HG03571 (cell line): Measurements from ENCODE around the gene POU4F3.

Source experiments
- ATAC-seq: cut with Tn5 transposase; IDR thresholded peaks from one replicate; pipeline ENCODE4 v1.9.1; 2021; ENCODE audit not compliant: unreplicated experiment

POU4F3 gene

DNA sequence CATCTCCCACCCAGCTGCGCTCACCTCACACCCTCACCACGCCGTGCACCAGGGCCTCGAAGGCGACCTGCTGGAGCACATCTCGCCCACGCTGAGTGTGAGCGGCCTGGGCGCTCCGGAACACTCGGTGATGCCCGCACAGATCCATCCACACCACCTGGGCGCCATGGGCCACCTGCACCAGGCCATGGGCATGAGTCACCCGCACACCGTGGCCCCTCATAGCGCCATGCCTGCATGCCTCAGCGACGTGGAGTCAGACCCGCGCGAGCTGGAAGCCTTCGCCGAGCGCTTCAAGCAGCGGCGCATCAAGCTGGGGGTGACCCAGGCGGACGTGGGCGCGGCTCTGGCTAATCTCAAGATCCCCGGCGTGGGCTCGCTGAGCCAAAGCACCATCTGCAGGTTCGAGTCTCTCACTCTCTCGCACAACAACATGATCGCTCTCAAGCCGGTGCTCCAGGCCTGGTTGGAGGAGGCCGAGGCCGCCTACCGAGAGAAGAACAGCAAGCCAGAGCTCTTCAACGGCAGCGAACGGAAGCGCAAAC lies 1.1 kb downstream of the POU4F3 start:
- ATAC-seq, result no peak

DNA sequence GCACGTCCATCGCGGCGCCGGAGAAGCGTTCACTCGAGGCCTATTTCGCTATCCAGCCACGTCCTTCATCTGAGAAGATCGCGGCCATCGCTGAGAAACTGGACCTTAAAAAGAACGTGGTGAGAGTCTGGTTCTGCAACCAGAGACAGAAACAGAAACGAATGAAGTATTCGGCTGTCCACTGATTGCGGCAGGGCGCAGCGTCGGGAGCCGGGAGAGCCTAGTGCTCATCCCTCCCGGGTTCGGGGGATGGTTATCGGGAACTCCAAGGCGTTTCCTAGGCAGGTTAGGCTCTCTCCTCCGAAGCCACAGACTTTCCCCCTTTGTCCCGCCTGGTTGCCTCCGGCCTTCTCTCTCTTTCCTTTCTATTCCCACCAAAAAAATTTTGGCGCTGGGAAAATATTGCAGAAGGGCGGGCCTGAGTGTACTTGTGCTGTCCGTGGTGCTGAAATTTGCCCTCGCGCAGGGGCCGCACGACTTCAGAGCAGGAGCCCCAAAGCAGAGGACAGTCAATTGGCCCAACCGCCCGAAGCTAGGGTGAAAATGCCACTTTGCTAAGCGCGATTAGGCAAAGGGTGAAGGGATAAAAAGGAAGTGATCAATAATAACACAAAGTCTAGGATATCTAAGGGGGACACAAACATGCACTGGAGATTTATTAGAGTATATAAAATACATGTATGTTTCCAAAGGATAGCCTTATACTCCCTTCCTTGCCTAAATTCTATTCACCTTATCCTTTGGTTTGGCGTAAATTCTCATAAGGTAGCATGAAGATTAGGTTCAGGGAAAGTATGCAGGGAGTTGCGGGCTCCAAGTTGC lies 1.8 kb downstream of the POU4F3 start:
- ATAC-seq, result no peak

DNA sequence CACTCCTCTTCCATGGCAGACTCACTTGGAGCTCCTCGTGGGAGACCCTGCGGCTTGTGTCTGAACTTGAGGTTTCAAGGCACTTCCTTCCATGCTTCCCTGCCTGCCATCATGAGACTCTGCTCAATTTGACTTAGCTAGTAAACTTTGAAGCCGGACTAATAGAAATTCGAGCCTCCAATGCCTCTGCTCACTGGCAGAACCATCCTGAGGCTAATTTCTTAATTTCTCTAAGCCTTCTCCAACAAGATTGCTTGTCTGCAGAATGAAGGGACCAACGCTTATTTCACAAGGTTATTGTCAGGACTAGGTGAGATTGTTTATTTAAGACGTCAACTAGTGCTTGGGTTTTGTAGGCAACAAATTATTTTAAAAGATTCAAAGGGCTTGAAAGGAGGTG lies 3.2 kb downstream of the POU4F3 start:
- no peak for ATAC-seq

DNA sequence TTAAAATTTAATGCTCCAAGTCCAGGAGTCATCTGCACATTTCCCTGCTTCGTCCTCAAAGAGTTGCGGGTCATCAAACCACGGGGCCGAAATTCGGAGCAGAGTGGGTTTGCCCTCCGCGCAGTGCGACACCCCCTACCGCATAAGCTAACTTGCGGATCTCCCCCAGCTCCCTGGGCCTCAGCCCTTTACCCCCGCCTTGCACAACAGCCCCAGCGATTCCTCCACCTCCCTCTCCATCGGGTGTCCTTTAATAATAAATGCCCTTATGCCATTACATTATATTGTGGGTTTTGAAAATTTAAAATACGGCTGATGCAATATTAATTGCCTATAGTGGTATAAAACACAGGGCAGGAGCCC lies 3.9 kb downstream of the POU4F3 start:
- ATAC-seq, result no peak

DNA sequence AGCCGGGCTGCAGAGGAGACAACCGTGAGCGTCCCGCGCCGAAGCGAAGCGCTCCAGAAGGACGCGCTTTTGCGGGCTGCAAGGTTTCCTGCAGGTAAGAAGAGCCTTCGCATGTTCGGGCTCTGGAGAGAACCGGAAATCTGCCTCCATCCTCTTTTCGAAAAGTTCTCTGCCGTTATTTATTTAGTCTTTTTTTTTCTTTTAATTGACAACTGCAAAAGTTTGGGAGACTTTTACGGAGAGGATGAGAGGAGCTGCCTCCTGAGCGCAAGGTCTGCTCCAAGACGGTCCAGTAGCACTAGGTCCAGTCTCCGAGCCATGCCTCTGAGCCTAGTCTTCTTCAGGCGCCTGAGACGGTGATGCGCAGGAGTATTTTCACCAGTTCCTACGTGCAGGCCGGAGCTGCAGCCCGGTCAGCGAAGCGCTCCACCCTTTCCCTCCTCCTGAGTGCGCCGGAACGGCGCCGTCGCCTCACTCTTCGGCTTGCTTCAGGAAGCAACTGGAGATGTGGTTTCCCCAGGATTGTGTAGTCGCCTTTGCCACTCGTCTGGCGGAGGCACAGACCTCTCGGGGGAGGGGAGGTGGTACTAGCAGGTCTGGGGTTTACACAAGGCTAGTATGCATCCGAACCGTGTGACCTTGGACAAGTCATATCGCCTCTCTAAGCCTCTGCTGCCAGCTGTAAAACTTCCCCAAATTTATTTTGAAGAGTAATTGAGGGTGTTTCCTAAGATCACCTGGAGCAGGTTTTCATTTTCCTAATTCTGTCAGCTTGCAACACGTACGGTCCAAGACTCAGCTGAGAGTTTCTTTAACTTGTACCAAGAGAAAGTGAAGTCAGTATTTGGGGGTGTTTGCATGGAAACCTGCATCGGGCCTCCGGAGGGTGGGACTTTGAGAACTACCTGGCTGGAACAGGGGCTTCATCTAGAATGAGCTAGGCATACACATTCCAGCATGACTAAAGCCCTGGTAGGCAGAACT lies 4.5 kb downstream of the POU4F3 start:
- no peak for ATAC-seq

DNA sequence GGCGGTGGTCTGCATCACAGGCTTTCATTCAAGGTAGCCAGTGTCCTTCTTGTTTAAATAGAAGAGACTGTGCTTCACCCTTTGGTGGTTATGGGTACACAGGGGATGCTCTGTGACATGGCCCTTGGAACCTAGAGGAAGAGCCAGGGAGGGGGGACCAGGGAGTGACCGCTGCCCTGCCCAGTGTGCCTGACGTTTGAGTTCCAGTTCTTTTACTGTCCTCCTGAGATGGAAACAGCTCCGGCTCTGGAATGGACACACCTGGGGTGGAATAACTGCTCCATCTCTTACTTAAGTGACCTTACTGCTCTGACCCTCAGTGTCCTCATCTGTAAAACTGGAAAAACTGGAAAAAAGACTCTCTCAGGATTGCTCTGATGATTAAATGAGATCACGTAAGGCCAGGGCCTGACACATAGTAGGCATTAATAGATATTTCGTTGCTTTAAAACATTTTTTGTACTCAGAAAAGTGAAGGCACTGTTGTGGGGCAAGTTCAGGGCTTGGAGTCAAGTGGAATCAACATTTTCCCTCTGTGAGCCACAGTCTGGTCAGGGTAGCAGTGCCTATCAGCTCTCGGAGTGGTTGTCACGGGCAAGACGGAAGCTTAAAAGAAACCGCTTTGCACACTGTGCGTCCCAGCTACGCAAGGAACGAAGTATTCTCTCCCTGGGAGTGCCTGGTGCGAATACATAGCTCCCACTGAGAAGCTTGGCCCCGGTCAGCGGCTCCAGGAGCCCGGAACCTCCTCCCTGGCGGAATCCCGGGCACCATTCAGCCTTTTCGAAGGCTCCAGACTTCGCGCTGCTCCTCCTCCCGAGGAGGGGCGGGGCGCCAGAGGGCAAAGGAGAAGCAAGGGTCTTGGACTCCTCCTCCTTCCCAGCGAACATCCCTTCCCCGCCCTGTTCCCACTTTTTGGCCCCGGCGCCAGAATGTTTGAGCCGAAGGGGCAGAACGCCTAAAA lies 5.8 kb downstream of the POU4F3 start:
- no peak for ATAC-seq

DNA sequence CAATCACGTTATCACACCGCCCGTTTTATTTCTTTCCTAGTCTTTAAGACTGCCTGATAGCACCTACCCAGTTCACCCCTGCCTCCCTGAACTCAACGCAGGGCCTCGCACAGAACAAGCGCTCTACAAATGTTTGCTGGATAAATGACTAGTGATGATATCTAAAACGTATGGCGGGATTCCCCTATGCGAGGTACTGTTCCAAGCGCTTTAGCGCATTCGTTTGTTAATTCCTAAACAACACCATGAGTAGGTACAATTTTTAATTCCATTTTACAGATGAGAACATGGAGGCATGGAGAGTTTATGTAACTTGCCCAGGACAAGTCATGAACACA lies 6.6 kb downstream of the POU4F3 start:
- ATAC-seq, result no peak

DNA sequence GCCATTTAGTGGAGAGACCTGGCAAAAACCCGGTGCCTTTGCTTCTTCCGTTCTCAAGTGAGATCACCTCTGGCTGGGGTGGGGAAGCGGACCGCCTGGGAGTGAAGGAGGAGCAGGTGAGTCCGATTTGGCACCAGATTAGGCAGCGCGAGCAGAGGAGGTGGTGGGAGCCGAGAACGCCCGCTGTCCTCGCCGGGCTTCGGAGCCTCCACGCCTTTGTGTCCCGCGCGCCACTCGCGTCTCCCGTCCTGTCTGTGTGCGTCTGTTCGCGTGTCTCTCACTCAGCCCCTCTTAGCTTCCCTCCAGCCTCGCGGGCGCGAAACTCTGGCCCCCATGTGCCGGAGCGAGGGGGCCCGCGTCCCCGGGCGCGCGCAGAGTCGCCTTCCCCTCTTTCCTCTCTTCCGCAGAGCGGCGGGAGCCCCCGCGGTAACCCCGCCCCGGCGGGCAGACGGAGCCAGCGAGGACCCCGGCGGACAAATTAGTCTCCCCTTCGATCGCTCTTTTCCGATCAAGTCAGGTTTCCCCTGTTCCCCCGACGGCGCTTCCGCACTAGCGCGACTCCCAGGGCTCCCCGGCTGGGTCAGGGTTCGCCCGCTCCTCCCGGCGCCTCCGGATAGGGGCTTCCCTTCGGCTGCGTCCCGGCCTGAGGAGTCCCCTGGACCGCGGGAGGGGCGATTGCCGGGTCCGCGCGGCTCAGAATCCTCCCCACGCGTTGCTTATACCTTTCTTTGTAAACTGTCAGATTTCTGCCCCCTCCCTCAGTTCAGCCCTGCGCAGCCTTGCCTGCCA lies 7.1 kb downstream of the POU4F3 start:
- ATAC-seq, result no peak

DNA sequence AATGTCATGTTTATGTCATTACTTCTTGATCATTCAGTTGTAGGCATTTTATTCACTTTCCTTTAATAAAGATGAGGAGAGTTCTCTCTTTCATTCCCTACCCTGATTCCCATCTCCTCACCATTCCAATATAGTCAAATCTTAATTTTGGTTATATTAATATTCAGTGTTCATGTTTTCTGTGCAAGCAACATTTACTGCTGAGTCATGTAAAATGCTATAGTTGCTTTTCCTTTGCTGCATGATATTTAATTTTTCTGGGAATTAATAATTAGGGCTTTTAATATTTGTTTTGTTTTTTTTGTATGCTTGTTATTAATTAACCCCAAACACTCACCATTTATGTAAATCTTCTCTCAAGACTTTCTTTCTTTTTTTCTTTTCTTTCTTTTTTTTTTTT lies 18.5 kb downstream of the POU4F3 start:
- no peak for ATAC-seq

DNA sequence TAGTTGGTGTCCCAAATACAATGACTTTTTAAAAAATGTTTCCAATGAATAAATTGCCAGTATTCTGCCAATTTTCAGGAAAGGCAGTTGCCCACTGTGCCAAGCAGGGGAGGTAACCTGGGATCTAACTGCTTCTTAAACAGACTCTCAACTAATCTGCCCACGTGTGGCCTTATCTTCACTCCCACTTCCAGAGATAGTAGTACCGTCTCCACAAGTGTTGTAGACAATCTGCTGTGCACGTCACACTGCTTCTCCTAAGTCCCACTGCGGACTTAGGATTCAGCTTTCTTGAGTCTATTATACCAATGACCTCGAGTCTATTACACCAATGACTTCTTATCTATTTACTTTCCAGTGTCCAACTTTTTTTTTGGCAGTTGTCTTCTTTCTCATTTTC lies 21.2 kb downstream of the POU4F3 start:
- no peak for ATAC-seq

DNA sequence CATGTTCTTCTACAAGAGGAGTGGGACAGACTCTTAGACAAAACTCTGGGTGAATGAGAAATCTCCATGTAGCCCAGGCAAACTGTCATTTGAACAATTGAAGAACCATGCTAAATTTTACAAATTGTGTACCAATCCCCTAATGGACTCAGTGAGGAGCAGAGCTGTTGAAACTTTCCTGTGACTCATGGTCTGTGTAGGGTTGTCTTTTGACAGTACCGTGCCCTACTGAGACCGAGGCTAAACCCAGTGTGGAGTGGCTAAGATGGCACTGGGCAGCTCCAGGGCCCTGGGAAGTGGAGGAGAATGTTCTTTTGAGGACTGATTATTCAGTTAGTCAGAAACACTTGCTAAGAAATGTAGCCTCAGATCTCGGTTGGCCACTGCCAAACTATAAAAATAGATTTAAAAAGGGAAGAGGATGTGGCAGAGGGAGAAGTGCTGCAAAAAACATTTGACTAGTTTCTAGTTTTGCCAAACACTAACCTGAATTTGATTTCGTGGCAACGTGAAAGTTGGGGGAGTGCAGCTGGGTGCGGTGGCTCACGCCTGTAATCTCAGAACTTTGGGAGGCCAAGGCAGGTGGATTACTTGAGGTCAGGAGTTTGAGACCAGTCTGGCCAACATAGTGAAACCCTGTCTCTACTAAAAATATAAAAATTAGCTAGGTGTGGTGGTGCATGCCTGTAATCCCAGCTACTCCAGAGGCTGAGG lies 24.7 kb downstream of the POU4F3 start:
- no peak for ATAC-seq

DNA sequence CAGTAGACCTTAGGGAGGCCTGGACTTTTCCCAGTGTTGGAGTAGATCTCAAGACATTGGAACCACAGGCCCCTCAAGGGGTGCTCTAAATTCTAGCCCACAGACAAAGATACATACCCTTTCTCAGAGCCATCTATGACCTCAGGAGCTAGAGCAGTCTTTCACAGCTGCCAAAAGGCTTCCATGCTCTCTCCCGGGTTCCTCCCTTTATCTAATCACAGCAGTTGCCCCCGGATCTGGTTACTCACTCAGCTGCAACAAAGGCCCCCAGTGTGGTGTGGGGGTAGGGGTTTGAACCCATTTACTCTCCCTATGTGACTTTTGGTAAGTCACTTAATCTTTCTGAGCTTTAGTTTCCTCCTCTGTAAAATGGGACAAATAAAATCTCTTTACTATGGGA lies 27.0 kb downstream of the POU4F3 start:
- no peak for ATAC-seq

DNA sequence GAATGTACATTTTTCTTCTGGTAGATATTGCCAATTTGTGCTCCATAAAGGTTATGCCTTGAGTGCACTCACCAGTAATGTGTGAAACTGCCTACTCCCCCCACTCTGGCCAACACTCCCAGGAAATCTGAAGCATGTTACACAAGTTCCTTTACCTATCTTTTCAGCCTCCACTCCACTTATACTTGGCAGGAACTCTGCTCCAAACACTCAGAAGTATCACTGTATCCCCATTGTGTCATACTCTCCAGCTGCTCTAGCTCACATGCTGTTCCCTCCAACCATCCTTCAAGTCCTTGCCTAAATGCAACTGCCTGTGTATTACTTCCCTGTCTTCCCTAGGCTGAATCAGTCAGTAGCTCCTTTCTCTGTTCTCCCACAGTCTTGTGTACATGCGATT lies 28.3 kb downstream of the POU4F3 start:
- no peak for ATAC-seq

DNA sequence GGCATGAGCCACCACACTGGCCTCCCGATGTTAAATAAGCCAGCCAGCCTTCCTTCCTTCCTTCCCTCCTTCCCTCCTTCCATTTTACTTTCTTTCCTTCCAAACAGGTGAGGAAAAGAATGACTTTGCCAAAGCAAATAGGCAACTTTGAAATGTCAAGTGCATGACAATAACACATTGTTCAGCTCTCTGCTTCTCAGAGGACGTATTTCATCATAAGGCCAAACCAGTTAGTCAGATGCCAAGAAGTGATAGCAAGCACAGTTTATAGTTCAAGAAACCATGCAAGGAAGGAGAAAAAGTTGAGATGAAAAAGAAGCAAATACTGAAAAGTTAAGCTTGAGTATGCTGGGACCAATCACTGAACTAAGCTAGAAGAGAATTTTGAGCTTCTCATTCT lies 29.5 kb downstream of the POU4F3 start:
- ATAC-seq, result no peak

DNA sequence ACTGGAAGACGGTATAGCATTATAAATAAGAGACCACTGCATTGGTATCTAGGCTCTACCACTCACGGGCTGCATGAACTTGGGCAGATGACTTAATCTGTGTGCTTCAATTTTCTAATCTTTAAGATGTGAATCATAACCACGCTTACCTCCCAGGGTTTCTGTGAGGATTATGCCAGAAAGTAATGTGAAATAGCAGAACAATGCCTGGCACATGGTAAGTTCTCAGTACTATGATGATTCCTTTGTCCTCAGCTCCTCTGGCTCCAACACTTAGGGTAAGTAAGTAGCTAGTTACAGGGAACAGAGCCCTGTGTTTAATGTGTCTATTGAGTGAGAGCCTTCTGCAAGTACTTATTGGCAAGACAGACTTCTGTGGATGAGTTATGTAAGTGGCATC lies 31.1 kb downstream of the POU4F3 start:
- ATAC-seq, result no peak

DNA sequence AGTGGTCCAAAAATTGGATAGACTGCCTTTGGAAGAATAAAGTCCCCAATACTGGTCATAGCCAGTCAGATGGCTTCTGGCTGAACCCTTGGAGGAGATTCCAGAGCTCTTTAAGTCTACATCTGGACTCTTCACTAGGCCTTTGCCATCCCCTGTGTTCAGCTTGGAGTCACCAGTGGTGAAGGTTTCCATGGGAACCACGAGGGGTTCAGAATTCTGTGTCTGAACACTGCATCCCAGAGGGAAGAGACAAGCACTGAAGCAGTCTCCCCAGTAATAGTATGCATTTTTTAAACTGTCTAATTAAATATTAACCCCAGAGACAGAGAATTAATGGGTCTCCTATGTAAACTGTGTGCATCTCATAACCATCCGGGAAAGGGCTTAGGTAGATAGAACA lies 38.2 kb downstream of the POU4F3 start:
- no peak for ATAC-seq

DNA sequence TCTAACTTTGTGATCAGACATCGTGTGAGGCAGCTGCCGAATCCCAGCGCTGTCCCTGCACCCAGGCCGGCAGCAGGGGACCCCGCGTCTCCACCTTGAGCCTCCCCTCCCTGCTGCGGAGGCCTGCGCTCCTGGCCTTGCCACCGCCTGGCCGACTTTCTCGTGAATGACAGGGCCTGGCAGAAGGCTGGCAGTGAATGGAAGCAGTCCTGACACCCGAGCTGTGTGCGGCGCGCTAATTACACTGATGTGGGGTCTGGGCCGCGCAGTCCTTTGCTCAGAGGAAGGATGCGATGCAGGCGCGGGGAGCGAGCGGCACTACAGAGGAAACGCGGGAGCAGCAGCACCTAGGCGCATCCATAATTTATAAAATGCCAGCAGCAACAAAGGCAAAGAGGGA lies 40.3 kb downstream of the POU4F3 start:
- no peak for ATAC-seq

DNA sequence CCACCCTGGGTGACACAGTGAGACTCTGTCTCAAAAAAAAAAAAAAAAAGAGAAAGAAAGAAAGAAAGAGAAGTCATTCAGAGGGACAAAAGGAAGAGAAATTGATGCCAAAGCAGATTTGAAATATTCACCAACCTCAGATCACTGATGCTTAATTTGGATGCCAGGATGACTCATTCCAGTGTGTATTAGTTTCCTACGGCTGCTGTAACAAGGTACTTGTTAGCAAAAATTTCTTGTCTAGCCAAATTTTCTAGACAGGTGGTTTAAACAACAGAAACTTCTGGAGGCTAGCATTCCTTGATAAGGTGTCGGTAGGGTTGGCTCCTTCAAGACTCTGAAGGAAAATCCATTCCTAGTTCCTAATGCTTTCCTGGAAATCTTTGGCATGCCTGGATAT lies 42.1 kb downstream of the POU4F3 start:
- no peak for ATAC-seq

DNA sequence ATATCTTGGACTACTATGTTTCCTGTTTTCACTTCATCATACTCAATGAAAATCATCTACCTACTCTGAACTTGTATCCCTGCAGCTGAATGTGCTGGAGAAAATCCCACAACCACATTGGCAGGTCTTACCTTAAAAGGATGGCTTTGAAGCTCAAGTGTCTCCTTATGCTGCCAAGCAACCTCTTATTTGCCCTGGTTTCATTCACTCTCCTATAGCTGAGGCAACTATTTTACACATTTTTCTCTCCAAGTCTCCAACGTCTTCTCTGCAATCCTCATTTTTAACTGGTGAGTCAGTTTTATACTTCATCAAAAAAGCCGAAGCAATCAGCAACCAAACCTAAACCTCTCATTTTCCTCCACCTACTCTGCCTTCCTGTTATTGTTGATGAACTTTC lies 49.7 kb downstream of the POU4F3 start:
- no peak for ATAC-seq
